ENCODE results near the gene GPR107. TPM values are rescaled to one million over a fixed set of nuclear protein-coding genes. Genes with fewer than 3 reads are reported as not detected.

Gene GPR107
- total and polyA plus RNA-seq, 2 donors (not counting 1 experiment from before 2014, with no cell fraction given) = 10.4 to 28.1 TPM

- peaks cover 79 to 88% of the 10 kb centered on the region in 2 donors for H3K4me1 ChIP-seq (ENCODE audit: control insufficient read depth in 2 of 2, insufficient read depth in 2 of 2, low read length in 2 of 2)
- H3K27ac Mint-ChIP-seq = peak overlapping the region; percentile 84
- H3K36me3 ChIP-seq (replicated peaks in 1 of 2; ENCODE audit: control extremely low read depth in 1 of 2, control insufficient read depth in 1 of 2, extremely low read depth in 1 of 2, insufficient read depth in 2 of 2, low read length in 1 of 2) = peaks cover 0 to 6% of the 10 kb centered on the region in 2 experiments
- no peaks in the 10 kb centered on the region for H3K9me3 ChIP-seq (ENCODE audit: control extremely low read depth in 1 of 3, control insufficient read depth in 2 of 3, insufficient read depth in 1 of 3, low read length in 2 of 3)
- H3K27me3 Mint-ChIP-seq = no peaks in the 10 kb centered on the region
- intact Hi-C loops (cut with micrococcal nuclease) = no loop called here
- peaks cover 83% of the 10 kb centered on the region for H3K4me1 Mint-ChIP-seq
- peak overlapping the region; percentile 20 to 77 for H3K27ac ChIP-seq (ENCODE audit: low read length in 2 of 2)
- H3K4me3 Mint-ChIP-seq = peak overlapping the region; percentile 73
- TF ChIP-seq CTCF (IDR thresholded peaks at IDR 0.05) = no peak
- TF ChIP-seq EZH2 (IDR thresholded peaks at IDR 0.05; ENCODE audit: borderline replicate concordance, insufficient read depth, low read depth, low read length, poor library complexity, severe bottlenecking) = no peak
- DNase-seq = no peak
- peaks cover 40% of the 10 kb centered on the region for H4K20me1 ChIP-seq (ENCODE audit: control insufficient read depth, insufficient read depth, low read length, poor library complexity, severe bottlenecking)
- POLR2A ChIA-PET = interaction anchor here (0.8 to 1.0 kb wide), 2 partner anchors 15 to 47 kb away, joined by 3 to 4 read pairs; no protein-coding TSS in a partner anchor
- no peak overlapping the region for H2AFZ ChIP-seq (ENCODE audit: insufficient read depth, low read depth, low read length, poor library complexity, severe bottlenecking)
- H3K4me3 ChIP-seq (ENCODE audit: control extremely low read depth in 1 of 5, extremely low read depth in 1 of 5, insufficient read depth in 1 of 5, low read depth in 2 of 5, low read length in 4 of 5) = no peak overlapping the region
- H3K79me2 ChIP-seq (ENCODE audit: control insufficient read depth, insufficient read depth, low read length) = peaks cover 100% of the 10 kb centered on the region
- ATAC-seq (ENCODE audit: low read depth) = no peak
- peak overlapping the region; percentile 32 for H3K4me2 ChIP-seq (replicated peaks; ENCODE audit: low read depth, low read length, poor library complexity, severe bottlenecking)
- H3K9ac ChIP-seq (ENCODE audit: low read length) = no peak overlapping the region
- H3K27me3 ChIP-seq (replicated peaks in 1 of 4; ENCODE audit: control extremely low read depth in 1 of 4, control insufficient read depth in 3 of 4, insufficient read depth in 4 of 4, low read length in 3 of 4) = no peaks in the 10 kb centered on the region
- CTCF ChIA-PET = interaction anchor here (0.6 to 1.9 kb wide), 3 partner anchors 9 to 425 kb away, joined by 3 to 8 read pairs (median 3); no protein-coding TSS in a partner anchor
- no peaks in the 10 kb centered on the region for H3K9me3 Mint-ChIP-seq (ENCODE audit: insufficient read depth)
Measured at GRCh38 chr9:130036099-130036498, 17.6 kb upstream of the GPR107 start.

- Mint-ChIP-seq H3K4me3 (peak overlapping the region; percentile 100), H3K4me1 (peaks cover 75% of the 10 kb centered on the region), H3K27ac (peak overlapping the region; percentile 95), H3K27me3 (no peaks in the 10 kb centered on the region), H3K9me3 (ENCODE audit: insufficient read depth) (no peaks in the 10 kb centered on the region)
- CTCF ChIA-PET = interaction anchor here (0.6 to 2.7 kb wide), 21 partner anchors 9 to 154 kb away, joined by 3 to 9 read pairs (median 5); partner anchors contain the start of gene GPR107
- WGBS (ENCODE audit: insufficient coverage) = 7% methylated on average over 4 of the region's 6 CpGs
- Histone ChIP-seq H3K4me1 (ENCODE audit: control insufficient read depth in 2 of 2, insufficient read depth in 2 of 2, low read length in 2 of 2) (peaks cover 62 to 74% of the 10 kb centered on the region in 2 donors), H3K9me3 (ENCODE audit: control extremely low read depth in 1 of 3, control insufficient read depth in 2 of 3, insufficient read depth in 1 of 3, low read length in 2 of 3) (no peaks in the 10 kb centered on the region), H4K20me1 (ENCODE audit: control insufficient read depth, insufficient read depth, low read length, poor library complexity, severe bottlenecking) (peaks cover 27% of the 10 kb centered on the region), H3K27me3 (replicated peaks in 1 of 4; ENCODE audit: control extremely low read depth in 1 of 4, control insufficient read depth in 3 of 4, insufficient read depth in 4 of 4, low read length in 3 of 4) (no peaks in the 10 kb centered on the region), H2AFZ (ENCODE audit: insufficient read depth, low read depth, low read length, poor library complexity, severe bottlenecking) (no peak overlapping the region), H3K4me3 (ENCODE audit: control extremely low read depth in 1 of 5, extremely low read depth in 1 of 5, insufficient read depth in 1 of 5, low read depth in 2 of 5, low read length in 4 of 5) (peak overlapping the region; percentile 35 to 97 (median 95)), H3K4me2 (replicated peaks; ENCODE audit: low read depth, low read length, poor library complexity, severe bottlenecking) (peak overlapping the region; percentile 96), H3K79me2 (ENCODE audit: control insufficient read depth, insufficient read depth, low read length) (peaks cover 98% of the 10 kb centered on the region), H3K9ac (ENCODE audit: low read length) (peak overlapping the region; percentile 58), H3K27ac (ENCODE audit: low read length in 2 of 2) (peak overlapping the region; percentile 81 to 93), H3K36me3 (replicated peaks in 1 of 2; ENCODE audit: control extremely low read depth in 1 of 2, control insufficient read depth in 1 of 2, extremely low read depth in 1 of 2, insufficient read depth in 2 of 2, low read length in 1 of 2) (peaks cover 0 to 2% of the 10 kb centered on the region in 2 experiments)
- TF ChIP-seq EZH2 (IDR thresholded peaks at IDR 0.05; ENCODE audit: borderline replicate concordance, insufficient read depth, low read depth, low read length, poor library complexity, severe bottlenecking) (no peak), CTCF (IDR thresholded peaks at IDR 0.05) (no peak)
- POLR2A ChIA-PET = interaction anchor here (0.6 to 7.7 kb wide), 20 partner anchors 8 to 1488 kb away, joined by 3 to 107 read pairs (median 5); no protein-coding TSS in a partner anchor
- peak; percentile 78 for DNase-seq
- intact Hi-C loops (cut with micrococcal nuclease) = loop anchor here (1.0 to 5.0 kb wide), 10 partner anchors 13 to 1693 kb away; partner anchors contain the start of genes C9orf78, GPR107, TOR1A and USP20
- ATAC-seq (ENCODE audit: low read depth) = peak; percentile 25
Measured at GRCh38 chr9:130039528-130040147, 14.1 kb upstream of the GPR107 start.
